H1 (cell line): ENCODE results near the gene TMEM45B.

Experiments
- EZH2 ChIP-seq: fragments of 200-600 bp; sonication (generic); IDR thresholded peaks from 2 replicates; pipeline ENCODE4 v1.7.1; 2012; ENCODE audit warnings: low read depth, mild to moderate bottlenecking, moderate library complexity, low read length, inconsistent platforms; ENCODE audit not compliant: severe bottlenecking
- KDM5A ChIP-seq: fragments of 200-600 bp; IDR thresholded peaks from 2 replicates; pipeline ENCODE4 v1.7.1; 2012; ENCODE audit warnings: mild to moderate bottlenecking, low read length, inconsistent platforms, mixed read lengths
- NRF1 ChIP-seq: IDR thresholded peaks from 2 replicates; pipeline ENCODE4 v1.6.1; 2011; ENCODE audit warnings: mild to moderate bottlenecking, low read depth, low read length, improper control_type of control experiment
- POLR2A ChIP-seq, 2 experiments: IDR thresholded peaks; 1 replicate in 1 of 2; 2 replicates in 1 of 2; pipeline ENCODE4 v1.6.1; 2011; ENCODE audit warnings: low read depth in 2 of 2, low read length in 2 of 2, mild to moderate bottlenecking in 2 of 2; ENCODE audit errors: control extremely low read depth in 1 of 2
- SP1 ChIP-seq: IDR thresholded peaks from 2 replicates; pipeline ENCODE4 v1.6.1; 2011; ENCODE audit warnings: low read depth, low read length
- TF ChIP-seq, protein P1 (sequence below): IDR thresholded peaks from 2 replicates; pipeline ENCODE4 v1.6.1; 2012; ENCODE audit warnings: low read length, inconsistent platforms

DNA sequence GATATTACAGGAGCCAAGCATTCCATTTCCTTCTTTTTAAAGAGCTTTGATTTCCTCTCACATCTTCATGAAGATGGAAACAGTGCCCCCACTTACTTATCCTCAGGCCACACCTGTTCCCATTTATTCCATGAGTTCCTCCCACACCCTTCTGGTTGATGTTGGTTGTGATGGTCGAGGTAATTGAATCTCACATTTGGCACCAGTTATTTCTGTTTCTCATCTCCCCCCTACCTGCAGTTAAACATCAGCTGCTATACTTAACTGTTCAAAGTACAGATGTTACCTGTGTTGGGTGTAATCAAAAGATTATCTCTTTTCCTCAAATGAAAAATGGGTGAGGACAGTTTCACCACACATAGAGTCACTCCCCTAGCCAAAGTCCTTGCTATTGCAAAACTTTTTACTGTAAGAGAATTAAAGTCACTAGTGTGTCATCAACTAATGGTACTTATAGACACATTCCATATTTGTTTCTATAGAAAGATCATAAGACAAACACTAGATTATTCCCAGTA, 1.9 kb downstream of the TMEM45B start:
- no peak for TF ChIP-seq POLR2A (IDR thresholded peaks at IDR 0.05; ENCODE audit: control extremely low read depth in 1 of 2, low read depth in 2 of 2, low read length in 2 of 2)
- no peak for TF ChIP-seq KDM5A
- TF ChIP-seq, protein P1, sequence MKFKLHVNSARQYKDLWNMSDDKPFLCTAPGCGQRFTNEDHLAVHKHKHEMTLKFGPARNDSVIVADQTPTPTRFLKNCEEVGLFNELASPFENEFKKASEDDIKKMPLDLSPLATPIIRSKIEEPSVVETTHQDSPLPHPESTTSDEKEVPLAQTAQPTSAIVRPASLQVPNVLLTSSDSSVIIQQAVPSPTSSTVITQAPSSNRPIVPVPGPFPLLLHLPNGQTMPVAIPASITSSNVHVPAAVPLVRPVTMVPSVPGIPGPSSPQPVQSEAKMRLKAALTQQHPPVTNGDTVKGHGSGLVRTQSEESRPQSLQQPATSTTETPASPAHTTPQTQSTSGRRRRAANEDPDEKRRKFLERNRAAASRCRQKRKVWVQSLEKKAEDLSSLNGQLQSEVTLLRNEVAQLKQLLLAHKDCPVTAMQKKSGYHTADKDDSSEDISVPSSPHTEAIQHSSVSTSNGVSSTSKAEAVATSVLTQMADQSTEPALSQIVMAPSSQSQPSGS = no peak
- no peak for TF ChIP-seq EZH2
- TF ChIP-seq NRF1 = no peak
- no peak for TF ChIP-seq SP1
